GM21737 (cell line): Measurements from ENCODE around the gene MYRIP.

Experiments used
- ATAC-seq: cut with Tn5 transposase; IDR thresholded peaks from one replicate; pipeline ENCODE4 v1.9.1; 2021; ENCODE audit warnings: mild to moderate bottlenecking, moderate library complexity; ENCODE audit not compliant: unreplicated experiment

Gene MYRIP

GRCh38 chr3:40224796-40225515 is 415.5 kb downstream of the MYRIP start:
- no peak for ATAC-seq

GRCh38 chr3:40226636-40227035 is 417.2 kb downstream of the MYRIP start:
- ATAC-seq: no peak

- no peak for ATAC-seq
These were observed 419.5 kb downstream of the MYRIP start for GRCh38 chr3:40228792-40229350.

- no peak for ATAC-seq
These were observed 420.0 kb downstream of the MYRIP start for GRCh38 chr3:40229386-40229785.

GRCh38 chr3:40229963-40230362 is 420.6 kb downstream of the MYRIP start:
- ATAC-seq: no peak

GRCh38 chr3:40230382-40230781 is 421.0 kb downstream of the MYRIP start:
- ATAC-seq: no peak

- no peak for ATAC-seq
These were observed 423.2 kb downstream of the MYRIP start for GRCh38 chr3:40232626-40233025.

GRCh38 chr3:40237159-40237558 is 427.8 kb downstream of the MYRIP start:
- ATAC-seq: no peak

- ATAC-seq: no peak
These were observed 428.6 kb downstream of the MYRIP start for GRCh38 chr3:40237889-40238571.

GRCh38 chr3:40240921-40241320 is 431.5 kb downstream of the MYRIP start:
- no peak for ATAC-seq

- ATAC-seq: no peak
These were observed 432.8 kb downstream of the MYRIP start for GRCh38 chr3:40242216-40242615.

GRCh38 chr3:40242638-40243037 is 433.2 kb downstream of the MYRIP start:
- ATAC-seq: no peak

GRCh38 chr3:40243056-40243455 is 433.6 kb downstream of the MYRIP start:
- no peak for ATAC-seq

GRCh38 chr3:40247714-40248454 is 438.5 kb downstream of the MYRIP start:
- no peak for ATAC-seq

GRCh38 chr3:40248591-40248990 is 439.2 kb downstream of the MYRIP start:
- ATAC-seq: no peak

- no peak for ATAC-seq
These were observed 439.8 kb downstream of the MYRIP start for GRCh38 chr3:40249168-40249567.

- no peak for ATAC-seq
These were observed 445.1 kb downstream of the MYRIP start for GRCh38 chr3:40254491-40254890.

- ATAC-seq: no peak
These were observed 445.5 kb downstream of the MYRIP start for GRCh38 chr3:40254891-40255290.

- no peak for ATAC-seq
These were observed 446.1 kb downstream of the MYRIP start for GRCh38 chr3:40255532-40255931.

- ATAC-seq: no peak
These were observed 448.7 kb downstream of the MYRIP start for GRCh38 chr3:40258064-40258463.

GRCh38 chr3:40258555-40258954 is 449.1 kb downstream of the MYRIP start:
- ATAC-seq: no peak

GRCh38 chr3:40262331-40262730 is 452.9 kb downstream of the MYRIP start:
- ATAC-seq: no peak
